HG02642 (cell line): ENCODE measurements around the gene ZNF689.
A peak's percentile ranks its signal among the peaks of the same experiment; 100 is the strongest.

Experiments
- ATAC-seq: cut with Tn5 transposase; IDR thresholded peaks from one replicate; pipeline ENCODE4 v1.9.1; 2021; ENCODE audit warnings: mild to moderate bottlenecking; ENCODE audit not compliant: unreplicated experiment, poor library complexity

ZNF689 gene

DNA sequence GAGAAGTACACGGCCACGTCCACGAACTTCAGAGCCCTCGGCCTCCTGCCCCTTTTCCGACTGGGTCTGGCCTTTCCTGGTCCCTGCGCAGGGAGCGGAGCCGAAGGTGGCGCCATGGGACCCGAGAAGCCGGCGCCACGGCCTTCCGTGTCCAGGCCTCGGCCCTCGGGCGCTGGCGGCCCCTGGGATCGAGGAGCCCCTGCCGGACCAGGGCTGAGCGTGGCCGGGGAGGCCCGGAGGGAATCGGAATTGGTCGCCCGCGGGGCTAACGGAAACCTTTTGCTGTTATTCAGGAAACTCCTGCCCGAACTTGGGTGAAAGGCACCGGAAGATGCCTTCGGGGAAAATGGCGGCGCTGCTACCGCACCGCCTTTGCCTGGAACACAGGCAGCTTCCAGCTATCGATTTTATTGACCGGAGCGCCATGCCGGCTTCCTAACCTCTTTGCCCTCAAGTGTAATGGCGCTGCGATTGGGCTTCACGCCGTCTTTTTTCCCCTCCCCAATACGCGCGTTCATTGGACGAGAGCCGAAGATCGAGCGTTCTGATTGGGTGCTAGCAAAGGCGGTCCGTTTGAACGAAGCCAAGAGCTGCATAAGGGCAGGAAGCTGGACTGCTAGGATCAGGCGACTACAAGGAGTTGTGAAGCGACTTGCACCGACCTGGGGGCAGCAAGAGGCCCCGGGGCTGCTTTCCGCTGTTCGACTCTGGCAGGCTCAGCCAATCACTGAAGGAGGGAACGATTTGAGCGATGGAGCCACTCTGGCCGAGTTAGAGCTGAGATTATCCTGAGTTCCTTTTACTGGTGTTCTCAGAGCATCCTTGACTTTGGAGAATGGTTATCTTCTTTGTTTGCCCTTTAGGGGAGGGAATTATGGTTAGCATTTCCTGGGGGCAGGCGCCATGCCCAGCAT lies at the start of gene ZNF689:
ZNF689 (minus strand) TSS at position 464 of the 914 bp plus-strand sequence; CDS start at position 116, 348 bp downstream.
- ATAC-seq, result peak; percentile 91

DNA sequence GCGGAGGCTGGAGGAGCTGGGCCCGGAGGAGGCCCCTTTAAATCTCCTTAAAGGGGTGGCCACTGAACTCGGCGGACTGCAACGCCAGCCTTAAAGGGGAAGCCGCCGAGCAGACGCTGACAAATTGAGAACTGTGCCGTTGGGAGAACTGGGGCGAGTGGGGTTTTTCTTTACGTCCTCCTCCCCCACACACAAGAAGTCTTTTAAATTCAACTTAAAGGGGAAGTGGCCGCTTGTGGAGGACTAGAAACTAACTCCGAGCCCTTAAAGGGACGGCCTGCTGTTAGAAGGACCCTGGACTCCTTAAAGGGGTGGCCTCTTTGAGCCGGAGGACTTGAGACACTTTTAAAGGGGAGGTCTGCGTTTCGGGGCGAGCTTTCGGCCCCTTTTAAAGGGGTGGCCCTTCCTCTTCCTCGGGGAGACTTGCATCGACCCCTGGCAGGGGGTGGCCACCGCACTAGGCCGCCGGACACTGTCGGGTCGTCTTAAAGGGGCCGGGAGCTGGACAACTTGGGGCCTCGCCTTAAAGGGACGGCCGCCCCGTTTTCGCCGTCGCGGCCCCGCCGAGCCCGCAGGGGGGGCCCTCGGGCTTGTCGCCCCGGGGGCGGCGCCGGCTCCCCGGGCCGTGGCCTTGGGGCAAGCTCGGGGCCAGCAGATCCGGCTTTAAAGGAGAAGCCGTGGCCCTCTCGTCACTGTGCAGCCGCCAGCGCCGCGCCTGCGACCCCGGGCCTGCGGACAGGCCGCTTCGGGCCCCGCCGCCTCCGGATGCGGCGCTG lies 48.7 kb upstream of the ZNF689 start:
- peak; percentile 30 for ATAC-seq

DNA sequence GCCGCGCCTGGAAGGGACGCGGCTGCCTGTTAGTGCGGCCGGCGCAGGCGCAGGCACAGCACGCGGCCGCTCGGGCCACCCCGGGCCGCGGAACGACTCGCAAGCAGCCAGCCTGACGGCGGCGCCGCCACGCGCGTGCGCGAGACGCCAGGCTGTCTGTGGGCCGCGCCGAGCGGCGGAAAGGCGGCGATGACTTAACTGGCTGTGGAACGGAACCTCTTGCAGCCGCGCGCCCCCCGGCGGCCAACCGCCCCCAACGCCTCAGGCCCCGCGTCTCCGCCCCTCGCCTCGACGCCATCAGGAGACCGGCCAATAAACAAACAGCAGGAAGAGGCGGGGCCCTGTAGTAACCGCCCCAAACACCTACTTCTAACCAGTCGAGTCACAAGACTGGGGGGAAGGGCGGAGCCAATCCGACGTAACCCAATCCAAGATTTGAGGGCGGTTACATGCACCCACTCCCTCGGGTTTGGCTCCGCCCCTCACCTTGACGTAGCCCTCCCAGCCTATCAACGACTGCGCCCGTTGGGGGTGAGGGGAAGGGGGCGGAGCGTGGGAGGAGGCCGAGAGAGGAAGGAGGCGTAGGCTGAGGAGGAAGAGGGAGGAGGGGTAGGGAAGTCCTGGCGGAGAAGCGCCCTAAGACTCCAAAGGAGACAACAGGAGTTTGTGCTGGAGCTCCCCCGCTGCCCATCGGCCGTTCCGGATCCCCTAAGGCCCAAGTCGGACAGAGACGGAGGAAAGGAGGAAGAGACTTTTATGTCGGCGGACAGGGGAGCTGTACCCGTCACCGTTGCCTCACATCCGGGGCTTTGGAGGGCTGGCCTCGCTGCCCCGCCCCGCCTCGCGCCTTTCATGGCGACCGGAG lies 47.9 kb upstream of the ZNF689 start, which contains the start of gene FBRS:
FBRS (plus strand) TSS at position 566 of the 865 bp plus-strand sequence. CDS start 1,088 bp downstream, outside the sequence.
- ATAC-seq, result peak; percentile 73

DNA sequence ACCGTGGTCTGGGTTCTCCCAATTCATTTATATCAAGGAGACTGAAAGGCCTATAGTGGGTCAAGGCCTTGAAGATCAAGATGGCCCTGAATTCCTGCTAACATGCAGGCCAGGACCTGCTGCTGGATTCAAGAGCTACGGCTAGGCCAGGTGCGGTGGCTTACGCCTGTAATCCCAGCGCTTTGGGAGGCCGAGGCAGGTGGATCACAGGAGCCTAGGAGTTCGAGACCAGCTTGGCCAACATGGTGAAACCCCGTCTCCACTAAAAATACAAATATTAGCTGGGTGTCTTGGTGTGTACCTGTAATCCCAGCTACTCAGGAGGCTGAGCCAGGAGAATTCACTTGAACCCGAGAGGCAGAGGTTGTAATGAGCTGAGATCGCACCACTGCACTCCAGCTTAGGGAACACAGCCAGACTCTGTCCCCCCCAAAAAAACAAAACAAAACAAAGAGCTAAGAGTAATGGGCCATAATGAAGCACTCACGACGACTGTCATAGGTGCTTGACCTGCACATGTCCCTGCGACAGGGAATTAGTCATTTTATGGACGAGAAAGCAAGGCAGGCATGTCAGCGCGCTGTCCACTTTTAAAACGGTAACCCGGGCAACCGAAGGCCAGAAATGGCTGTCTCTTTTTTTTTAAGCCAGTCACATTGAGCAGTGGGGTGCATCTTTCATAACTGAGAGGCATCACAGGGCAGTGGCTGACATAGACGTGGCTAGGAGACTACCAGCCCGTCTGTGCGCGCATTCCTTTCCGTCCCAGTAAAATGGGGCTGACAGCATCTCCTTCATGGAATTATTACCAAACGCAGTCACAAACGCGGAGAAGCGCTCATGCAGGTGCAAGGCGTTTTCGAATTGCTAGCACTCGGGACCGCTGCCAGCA lies 47.0 kb upstream of the ZNF689 start:
- no peak for ATAC-seq

DNA sequence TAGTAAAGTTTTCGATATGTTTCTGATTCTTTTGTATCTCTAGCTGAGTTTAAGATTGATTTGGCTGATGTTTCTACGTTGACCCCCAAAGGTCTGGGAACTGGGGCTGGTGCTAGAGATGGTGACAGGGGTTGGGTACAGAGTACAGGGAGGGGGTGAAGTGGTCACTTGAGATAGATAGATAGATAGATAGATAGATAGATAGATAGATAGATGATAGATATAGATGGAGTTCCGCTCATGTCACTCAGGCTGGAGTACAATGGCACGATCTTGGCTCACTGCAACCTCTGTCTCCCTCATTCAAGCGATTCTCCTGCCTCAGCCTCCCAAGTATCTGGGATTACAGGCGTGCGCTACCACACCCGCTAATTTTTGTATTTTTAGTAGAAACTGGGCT lies 46.2 kb upstream of the ZNF689 start:
- ATAC-seq, result no peak

DNA sequence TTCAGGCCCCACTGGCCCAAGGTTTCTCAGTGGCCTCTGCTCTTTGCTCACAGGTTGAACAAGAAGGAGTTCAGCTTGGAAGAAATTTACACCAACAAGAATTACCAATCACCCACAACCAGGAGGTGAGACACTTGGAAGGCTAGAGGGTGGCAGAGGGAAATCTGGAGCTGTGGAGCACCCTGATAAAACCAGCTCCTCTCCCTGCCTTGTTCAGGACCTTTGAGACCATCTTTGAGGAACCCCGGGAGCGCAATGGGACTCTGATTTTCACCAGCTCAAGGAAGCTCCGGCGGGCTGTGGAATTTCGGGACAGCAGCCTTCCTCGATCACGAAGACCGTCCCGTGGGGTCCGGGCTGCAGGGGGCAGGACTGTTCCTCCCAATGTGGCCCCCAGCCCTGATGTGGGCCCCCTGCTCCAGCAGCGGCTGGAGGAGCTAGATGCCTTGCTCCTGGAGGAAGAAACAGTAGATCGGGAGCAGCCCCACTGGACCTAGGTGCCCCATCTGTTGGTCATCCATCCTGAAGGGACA lies 45.7 kb upstream of the ZNF689 start:
- no peak for ATAC-seq

DNA sequence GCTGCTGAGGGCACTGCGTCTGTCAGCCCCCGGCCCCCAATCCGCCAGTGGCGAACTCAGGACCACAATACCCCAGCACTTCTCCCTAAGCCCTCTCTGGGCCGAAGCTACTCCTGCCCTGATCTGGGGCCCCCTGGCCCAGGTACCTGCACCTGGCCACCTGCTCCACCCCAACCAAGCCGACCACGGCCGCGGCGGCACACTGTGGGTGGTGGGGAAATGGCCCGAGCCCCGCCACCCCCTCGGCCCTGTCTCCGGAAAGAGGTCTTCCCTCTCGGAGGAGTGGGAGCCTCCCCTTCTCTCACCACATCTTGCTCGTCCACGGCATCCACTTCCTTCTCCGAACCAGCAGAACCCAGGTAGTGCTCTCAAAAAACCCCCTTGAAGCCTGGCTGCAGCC lies 44.7 kb upstream of the ZNF689 start:
- ATAC-seq, result no peak

DNA sequence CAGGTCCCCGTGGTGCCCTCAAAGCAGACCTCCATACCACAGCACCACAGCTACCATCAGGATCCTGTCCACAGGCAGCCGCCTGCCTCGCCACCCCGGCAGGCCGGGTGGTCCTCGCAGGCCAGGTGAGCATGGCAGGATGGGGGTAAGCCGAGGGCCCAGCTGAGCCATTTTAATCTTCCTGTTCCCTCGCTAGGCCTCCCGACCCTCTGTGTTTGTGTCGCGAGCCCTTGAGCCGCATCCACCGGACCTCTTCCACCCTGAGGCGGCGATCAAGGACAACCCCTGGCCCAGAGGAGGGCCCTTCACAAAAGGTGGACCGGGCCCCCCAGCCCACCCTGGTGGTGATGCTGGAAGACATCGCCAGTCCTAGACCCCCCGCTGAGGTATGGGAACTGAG lies 42.5 kb upstream of the ZNF689 start:
- no peak for ATAC-seq

DNA sequence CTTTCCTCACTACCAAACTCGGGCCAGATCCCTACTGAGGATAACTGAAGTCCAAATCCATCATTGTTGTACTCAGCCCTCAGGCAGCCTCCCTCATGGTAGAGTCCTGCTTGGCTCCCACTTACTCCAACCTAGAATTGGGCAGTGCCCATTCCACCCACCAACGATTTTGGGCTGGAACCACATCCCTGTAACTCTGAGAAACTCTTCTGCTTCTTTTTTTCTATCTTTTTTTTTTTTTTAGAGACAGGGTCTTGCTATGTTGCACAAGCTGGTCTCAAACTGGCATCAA lies 41.8 kb upstream of the ZNF689 start:
- ATAC-seq, result no peak

DNA sequence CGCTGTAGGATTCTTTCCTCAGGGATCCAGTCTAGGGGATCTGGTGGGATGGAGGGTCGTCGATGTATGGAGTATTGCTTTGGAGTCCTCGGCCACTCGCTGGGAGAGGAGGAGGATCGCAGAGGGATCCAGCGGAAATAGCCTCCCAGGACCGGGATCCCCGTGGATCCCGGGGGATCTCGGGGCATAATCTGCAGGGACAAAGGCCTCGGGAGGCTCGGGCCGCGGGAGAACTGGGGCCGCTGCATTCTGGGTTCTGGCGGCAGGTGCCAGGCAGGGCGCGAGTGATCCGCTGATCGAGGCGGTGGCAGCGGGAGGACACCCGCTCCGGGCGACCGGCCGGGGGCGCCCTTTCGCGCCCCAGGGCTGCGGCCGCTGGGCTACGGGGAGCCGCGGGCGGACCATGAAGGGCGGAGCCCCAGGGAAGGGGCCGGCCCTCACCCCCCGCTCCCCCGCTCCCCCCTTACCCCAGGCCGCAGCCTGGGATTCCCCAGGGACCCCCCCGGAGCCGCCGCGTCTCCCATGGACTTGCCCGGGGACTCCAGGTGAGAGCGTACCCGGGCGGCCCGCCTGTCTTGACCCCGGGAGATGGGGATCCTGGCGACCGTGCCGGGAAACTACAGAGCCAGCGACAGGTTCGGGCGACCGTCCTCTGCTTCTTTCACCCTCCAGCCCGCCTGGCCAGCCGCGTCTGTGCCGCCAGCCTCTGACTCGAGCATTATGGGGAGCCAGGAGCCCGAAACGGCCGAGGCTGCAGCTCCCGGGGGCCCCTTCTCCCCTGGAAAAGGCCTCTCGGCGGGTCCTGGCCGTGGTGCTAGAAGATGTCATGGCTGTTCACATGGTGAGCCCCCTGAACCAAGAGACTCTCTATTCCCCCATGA lies 41.2 kb upstream of the ZNF689 start:
- peak; percentile 57 for ATAC-seq

DNA sequence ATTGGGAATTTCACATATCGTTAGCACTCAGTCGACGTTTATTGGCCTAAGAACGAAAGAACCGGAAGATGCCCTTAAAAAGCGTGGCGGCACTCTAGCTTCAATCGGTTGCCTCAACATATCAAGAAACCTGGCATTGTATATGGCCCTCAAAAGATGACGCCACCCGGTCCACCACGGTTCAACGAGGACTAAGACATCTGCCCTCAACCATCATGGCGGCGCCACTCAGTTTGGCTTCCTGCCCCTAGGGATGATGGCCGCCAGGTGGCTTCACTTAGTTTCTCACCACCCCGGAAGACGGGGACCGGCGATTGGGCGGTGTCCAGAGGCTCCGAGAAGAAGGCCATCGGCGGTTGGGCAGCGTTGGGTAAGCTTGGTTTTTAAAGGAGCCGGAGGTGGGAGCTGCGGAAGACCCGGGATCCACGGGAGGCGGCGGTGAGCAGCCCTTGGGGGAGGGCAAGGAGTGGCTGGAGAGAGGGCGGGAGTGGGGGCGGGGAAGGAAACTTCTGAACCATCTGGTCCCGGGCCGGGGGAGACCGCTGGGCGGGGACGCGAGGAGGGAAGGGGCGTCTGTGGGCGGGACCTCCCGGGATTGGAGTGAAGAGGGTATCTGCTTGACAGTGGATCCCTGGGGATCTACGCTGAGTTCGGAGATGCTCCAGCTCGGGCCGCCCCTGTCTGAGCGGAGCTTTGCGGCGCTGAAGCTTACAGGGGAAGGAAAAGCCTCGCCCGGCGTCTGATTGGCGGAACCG lies 40.4 kb upstream of the ZNF689 start, which contains the start of gene PRR14:
PRR14 (plus strand) TSS at position 592 of the 755 bp plus-strand sequence. CDS start 686 bp downstream, outside the sequence.
- ATAC-seq, result peak; percentile 75

DNA sequence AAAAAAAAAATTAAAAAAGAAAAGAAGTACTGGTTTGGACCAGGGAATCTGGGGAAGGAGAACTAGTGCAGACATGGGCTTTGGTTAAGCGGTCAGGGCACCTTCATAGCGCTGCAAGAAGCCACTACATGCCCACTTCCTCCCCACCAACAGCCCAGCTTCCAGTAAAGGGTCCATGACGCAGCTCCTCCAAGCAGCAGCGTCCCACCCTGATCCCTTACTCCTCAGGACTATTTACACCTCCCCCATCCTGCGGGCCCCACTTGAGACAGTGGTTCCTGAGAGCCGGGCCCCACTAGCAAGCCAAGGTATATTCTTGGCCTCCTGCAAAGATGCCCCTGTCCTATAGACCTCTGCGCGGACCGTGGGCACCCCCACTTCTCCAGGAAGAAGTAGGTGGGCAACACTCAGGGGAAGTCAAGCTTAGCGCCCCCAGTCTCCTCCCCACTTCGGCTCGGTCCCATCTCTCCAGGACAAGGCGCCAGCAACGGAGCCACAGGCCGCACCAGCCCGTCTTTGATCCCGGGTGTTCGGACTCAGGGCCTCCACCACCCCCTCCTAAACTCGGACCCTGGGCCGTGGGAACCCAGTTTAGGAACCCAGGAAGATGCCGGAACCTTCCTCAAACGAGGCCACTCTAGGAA lies 39.7 kb upstream of the ZNF689 start:
- peak; percentile 3 for ATAC-seq

DNA sequence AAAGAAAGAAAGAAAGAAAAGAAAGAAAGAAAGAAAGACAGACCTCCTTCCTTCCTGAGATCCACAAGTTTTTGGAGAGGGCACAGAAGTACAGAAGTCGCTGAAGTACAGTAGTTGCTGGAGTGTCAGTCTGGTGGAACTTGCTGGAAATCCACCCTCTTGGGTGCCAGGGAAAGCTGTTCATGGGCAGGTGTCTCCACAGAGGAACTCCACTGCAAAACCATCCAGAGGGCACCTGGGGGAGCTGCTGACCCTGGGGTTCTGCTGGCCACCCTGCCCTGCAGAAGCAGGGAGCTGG lies 37.0 kb upstream of the ZNF689 start:
- no peak for ATAC-seq

DNA sequence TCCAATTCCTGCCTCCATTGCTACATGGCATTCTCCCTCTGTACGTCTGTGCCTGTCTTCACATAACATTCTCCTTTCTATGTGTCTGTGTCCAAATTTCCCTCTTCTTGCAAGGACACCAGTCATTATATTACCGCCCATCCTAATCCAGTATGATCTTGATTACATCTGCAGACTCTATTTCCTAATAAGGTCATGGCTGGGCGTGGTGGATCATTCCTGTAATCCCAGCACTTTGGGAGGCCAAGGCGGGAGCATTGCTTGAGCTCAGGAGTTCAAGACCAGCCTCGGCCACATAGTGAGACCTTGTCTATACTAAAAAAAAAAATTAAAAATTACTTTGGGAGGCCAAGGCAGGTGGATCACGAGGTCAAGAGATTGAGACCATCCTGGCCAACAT lies 35.5 kb upstream of the ZNF689 start:
- no peak for ATAC-seq

DNA sequence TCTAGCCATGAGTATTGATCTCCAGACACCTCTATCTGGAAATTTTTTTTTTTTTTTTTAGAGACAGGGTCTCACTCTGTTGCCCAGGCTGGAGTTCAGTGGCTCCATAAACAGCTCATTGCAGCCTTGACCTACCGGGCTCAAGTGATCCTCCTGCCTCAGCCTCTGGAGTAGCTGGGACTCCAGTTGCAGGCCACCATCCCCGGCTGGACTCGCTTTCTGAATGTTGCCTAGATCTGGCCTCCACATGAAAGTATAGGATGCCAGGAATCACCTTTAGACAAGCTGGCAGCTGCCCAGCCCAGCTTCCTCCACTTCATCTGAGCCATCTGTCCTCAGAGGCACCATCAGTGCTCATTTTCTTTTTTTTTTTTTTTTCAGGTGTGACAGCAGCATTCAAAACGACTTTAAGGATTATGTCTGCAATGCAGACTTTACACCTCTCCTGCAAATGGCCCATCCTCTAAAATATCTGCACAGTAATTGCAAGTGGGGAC lies 34.2 kb upstream of the ZNF689 start:
- no peak for ATAC-seq

DNA sequence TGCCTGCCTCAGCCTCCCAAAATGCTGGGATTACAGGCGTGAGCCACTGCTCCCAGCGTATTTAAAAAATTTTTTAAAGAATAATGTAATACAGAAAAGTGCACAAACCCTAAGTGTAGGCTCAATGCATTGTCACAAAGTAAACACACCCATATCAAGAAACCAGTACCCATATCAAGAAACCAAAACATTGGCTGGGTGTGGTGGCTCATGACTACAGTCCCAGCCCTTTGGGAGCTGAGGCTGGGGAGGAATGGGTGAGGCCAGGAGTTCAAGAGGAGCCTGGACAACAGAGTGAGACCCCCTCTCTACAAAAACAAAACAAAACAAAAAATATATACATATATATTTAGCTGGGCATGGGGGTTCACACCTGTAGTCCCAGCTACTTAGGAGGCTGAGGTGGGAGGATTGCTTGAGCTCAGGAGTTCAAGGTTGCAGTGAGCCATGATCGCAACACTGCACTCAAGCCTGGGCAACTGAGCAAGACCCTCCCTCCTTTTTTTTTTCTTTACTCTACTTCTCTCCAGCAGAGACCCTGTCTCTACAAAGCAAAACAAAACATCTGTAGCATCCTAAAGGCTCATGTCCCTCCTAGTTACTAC lies 31.3 kb upstream of the ZNF689 start:
- ATAC-seq, result no peak

DNA sequence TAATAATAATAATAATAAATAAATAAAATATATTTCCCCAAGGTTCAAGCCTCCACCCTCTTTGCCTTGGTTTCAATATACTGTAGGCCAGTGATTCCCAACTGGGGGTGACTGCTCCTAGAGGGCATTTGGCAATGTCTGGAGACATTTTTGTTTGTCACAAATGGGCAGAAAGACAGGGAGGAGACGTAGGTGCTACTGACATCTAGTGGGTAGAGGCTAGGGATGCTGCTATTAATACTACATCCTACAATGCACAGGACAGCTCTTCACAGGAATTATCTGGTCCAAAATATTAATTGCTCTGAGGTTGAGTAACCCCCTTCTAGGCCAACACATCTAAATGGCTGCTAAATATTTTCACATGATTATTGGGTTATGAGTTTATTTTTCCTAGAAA lies 27.8 kb upstream of the ZNF689 start:
- ATAC-seq, result no peak
